Lung (tissue), 12 donors: ENCODE data around the gene ANKS1B. TPM values are rescaled to one million over a fixed set of nuclear protein-coding genes. Genes with fewer than 3 reads are reported as not detected.

Experiments
- ATAC-seq: fragments of 200-7000 bp; cut with Tn5 transposase; one replicate; pipeline ENCODE4 v1.9.1; 2020; ENCODE audit warnings: moderate number of reproducible peaks; ENCODE audit not compliant: insufficient read depth, low FRiP score
- DNase-seq, 3 donors: peaks; one replicate each; pipeline ENCODE4 v3.0.0-alpha.2; 2013 to 2017
- H3K27ac ChIP-seq, 2 donors: one replicate each; pipeline ENCODE4 v1.5.1; 2013; ENCODE audit warnings: mild to moderate bottlenecking in 2 of 2, moderate library complexity in 2 of 2, control low read depth in 1 of 2, inconsistent platforms in 1 of 2, low read depth in 1 of 2, low read length in 1 of 2
- H3K27me3 ChIP-seq, 3 donors: one replicate each; pipeline ENCODE4 v1.5.1; 2013; ENCODE audit warnings: low read length in 2 of 3; ENCODE audit not compliant: control insufficient read depth in 3 of 3, insufficient read depth in 3 of 3
- H3K36me3 ChIP-seq, 4 donors: one replicate each; pipeline ENCODE4 v1.5.1; 2013; ENCODE audit warnings: low read length in 4 of 4, mild to moderate bottlenecking in 1 of 4, moderate library complexity in 1 of 4; ENCODE audit not compliant: control insufficient read depth in 4 of 4, insufficient read depth in 4 of 4
- H3K4me1 ChIP-seq, 5 donors: one replicate each; pipeline ENCODE4 v1.5.1; 2013; ENCODE audit warnings: low read length in 5 of 5, mild to moderate bottlenecking in 2 of 5, moderate library complexity in 1 of 5; ENCODE audit not compliant: control insufficient read depth in 5 of 5, insufficient read depth in 5 of 5
- H3K4me3 ChIP-seq: one replicate; pipeline ENCODE4 v1.5.1; 2013; ENCODE audit warnings: mild to moderate bottlenecking, control low read depth, moderate library complexity
- H3K9ac ChIP-seq, 2 donors: one replicate each; pipeline ENCODE4 v1.5.1; 2013; ENCODE audit warnings: low read length in 2 of 2, control low read depth in 1 of 2; ENCODE audit not compliant: insufficient read depth in 1 of 2
- H3K9me3 ChIP-seq, 4 donors: one replicate each; pipeline ENCODE4 v1.5.1; 2013; ENCODE audit warnings: low read length in 3 of 4, mild to moderate bottlenecking in 1 of 4, moderate library complexity in 1 of 4; ENCODE audit not compliant: control insufficient read depth in 4 of 4, insufficient read depth in 3 of 4
- WGBS, 2 donors: extraction: QIAGEN DNeasy Blood & Tissue Kit; methylation state at CpG; one replicate each; pipeline ENCODE4 v1.1.7; 2013; 5-methylcytosine and 5-hydroxymethylcytosine counted together
- polyA plus RNA-seq, 2 donors: library from polyadenylated mRNA; stranded (reverse); fragments of 200-250 nt; gene quantifications; one replicate each; pipeline ENCODE4 v1.2.1, GENCODE V29; 2013
- total RNA-seq, 2 donors: library from RNA; depleted of rRNA in 1 of 2; stranded (reverse); fragments of >200 nt in 1 of 2; gene quantifications; one replicate each; pipeline ENCODE4 v1.2.1, GENCODE V29; 2014 to 2021
- TF ChIP-seq, protein P1 (sequence below): IDR thresholded peaks from 2 replicates; pipeline ENCODE4 v1.5.1; 2012; ENCODE audit warnings: mild to moderate bottlenecking; ENCODE audit errors: control extremely low read depth, extremely low read depth
- donor health status: control.
- donor health status: control.
- donor health status: Bipolar disorder and iron deficiency.
- donor health status: healthy.
- donor health status: DM: yes; HTN: yes; CAD: no.

Gene ANKS1B
- total and polyA plus RNA-seq, 4 donors = 0.32 to 10.3 (median 3.7) TPM

DNA sequence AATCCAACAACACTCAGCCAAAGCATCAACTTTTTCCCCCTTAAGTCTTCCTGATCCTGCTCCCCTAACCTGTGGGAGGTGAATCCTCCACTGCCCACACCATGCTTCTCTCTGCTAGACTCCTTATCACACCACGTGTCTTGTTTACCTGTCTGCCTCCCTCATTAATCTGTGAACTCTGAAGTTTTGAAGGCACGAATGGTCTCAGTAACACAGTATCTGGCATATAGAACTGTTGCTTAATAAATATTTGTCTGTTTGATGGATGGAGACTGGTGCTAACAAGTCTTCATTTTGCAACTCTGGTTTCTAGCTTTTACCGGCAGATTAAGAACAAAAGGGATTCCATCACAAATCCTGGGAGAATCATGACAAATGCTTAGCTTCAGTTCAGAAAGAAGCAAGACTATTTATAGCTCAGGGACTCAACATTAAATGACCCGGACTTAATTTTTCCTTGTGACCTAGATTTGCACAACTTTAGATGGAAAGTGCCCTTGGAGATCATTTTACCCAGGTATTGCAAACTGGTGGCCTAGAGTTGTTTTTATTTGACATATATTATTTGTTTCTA, 1072.2 kb downstream of the ANKS1B start:
- Histone ChIP-seq H3K9ac (no peak overlapping the region), H3K4me1 (no peaks in the 10 kb centered on the region), H3K27ac (no peak overlapping the region), H3K36me3 (no peaks in the 10 kb centered on the region), H3K4me3 (no peak overlapping the region), H3K27me3 (peaks cover 0 to 8% (median 0%) of the 10 kb centered on the region in 3 donors), H3K9me3 (no peaks in the 10 kb centered on the region)
- WGBS, 2 donors = 53 to 68% methylated on average over 4 of the region's 4 CpGs
- no peak for ATAC-seq
- TF ChIP-seq, protein P1, sequence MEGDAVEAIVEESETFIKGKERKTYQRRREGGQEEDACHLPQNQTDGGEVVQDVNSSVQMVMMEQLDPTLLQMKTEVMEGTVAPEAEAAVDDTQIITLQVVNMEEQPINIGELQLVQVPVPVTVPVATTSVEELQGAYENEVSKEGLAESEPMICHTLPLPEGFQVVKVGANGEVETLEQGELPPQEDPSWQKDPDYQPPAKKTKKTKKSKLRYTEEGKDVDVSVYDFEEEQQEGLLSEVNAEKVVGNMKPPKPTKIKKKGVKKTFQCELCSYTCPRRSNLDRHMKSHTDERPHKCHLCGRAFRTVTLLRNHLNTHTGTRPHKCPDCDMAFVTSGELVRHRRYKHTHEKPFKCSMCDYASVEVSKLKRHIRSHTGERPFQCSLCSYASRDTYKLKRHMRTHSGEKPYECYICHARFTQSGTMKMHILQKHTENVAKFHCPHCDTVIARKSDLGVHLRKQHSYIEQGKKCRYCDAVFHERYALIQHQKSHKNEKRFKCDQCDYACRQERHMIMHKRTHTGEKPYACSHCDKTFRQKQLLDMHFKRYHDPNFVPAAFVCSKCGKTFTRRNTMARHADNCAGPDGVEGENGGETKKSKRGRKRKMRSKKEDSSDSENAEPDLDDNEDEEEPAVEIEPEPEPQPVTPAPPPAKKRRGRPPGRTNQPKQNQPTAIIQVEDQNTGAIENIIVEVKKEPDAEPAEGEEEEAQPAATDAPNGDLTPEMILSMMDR = no peak
- no peak for DNase-seq

DNA sequence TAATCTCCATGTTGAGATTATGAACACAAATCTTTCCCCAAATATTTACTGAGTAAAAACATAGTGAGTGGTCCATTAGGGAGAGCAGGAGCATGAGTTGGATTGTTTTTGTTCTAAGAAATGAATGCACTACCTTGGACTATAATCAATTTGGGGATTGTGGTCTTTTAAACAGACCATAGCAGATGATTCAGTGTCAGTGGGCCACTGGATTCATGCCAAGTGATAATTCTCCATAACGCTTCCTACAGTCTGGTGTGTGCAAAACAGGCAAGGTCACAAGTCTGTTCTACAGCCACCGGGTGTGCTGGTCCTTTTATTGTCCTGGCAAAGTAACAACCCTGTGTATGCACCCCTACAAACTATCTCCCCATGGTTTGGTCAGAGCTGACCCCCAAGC, 1073.3 kb downstream of the ANKS1B start:
- H3K9me3 ChIP-seq = peaks cover 0 to 2% (median 0%) of the 10 kb centered on the region in 4 donors
- no peak for ATAC-seq
- TF ChIP-seq, protein P1 = no peak
- H3K4me3 ChIP-seq = no peak overlapping the region
- H3K36me3 ChIP-seq = no peaks in the 10 kb centered on the region
- no peaks in the 10 kb centered on the region for H3K4me1 ChIP-seq
- WGBS, 2 donors = 67 to 81% methylated on average over 2 of the region's 2 CpGs
- H3K27ac ChIP-seq = no peak overlapping the region
- DNase-seq = no peak
- H3K27me3 ChIP-seq = peaks cover 0 to 6% (median 0%) of the 10 kb centered on the region in 3 donors
- H3K9ac ChIP-seq = no peak overlapping the region

DNA sequence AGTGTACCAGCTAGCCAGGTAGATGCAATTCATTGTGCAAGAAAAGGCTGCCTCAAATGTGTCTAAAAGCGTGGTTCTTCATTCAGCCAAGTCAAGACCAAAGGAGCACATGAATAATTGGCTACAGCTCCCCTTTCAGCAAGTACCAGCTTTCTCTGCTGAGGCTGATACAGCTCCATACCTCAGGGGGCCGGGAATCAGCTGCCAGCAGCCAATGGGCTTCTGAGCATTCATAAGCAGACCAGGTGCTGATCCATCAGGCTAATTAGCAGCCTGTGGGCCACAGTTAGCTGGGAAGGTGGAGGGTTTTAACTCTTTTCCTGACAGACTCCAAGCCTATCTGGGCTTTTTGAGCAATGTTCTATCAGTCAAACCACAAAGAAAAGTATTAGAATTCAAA, 1075.0 kb downstream of the ANKS1B start:
- WGBS, 2 donors = 22% methylated on average over 2 of the region's 2 CpGs

More for the DNA sequence above, 1075.0 kb downstream of the ANKS1B start:
- TF ChIP-seq, protein P1 = no peak
- Histone ChIP-seq H3K4me1 (no peaks in the 10 kb centered on the region), H3K4me3 (no peak overlapping the region), H3K27ac (no peak overlapping the region), H3K27me3 (peaks cover 0 to 6% (median 0%) of the 10 kb centered on the region in 3 donors), H3K9ac (no peak overlapping the region), H3K9me3 (peaks cover 0 to 2% (median 0%) of the 10 kb centered on the region in 4 donors), H3K36me3 (no peaks in the 10 kb centered on the region)
- ATAC-seq (no peak), DNase-seq (no peak)
